Effector CD4-positive, alpha-beta T cell (primary cell): ENCODE results near the gene ATP5F1A.
"Not testable (repeated sequence)": the region's sequence is repeated elsewhere in the genome, so short reads cannot be mapped to it uniquely, and the experiment has no call there.

ENCODE experiments used
- DNase-seq: peaks from one replicate; pipeline ENCODE4 v3.0.0-alpha.2; 2020

Gene ATP5F1A

GRCh38 chr18:46072959-46073358 lies 25.1 kb downstream of the ATP5F1A start:
- no peak for DNase-seq

- no peak for DNase-seq
Observed at GRCh38 chr18:46072376-46072867, 25.7 kb downstream of the ATP5F1A start.

GRCh38 chr18:46071653-46072375 lies 26.3 kb downstream of the ATP5F1A start, which contains the start of gene PSTPIP2:
PSTPIP2 (minus strand) TSS chr18:46072260; CDS start chr18:46072188, 72 bp downstream.
- DNase-seq = peak; percentile 55

GRCh38 chr18:46070815-46071652 lies 27.1 kb downstream of the ATP5F1A start:
- DNase-seq = no peak

GRCh38 chr18:46070232-46070631 lies 27.9 kb downstream of the ATP5F1A start:
- DNase-seq = no peak

- no peak for DNase-seq
Observed at GRCh38 chr18:46069524-46069923, 28.6 kb downstream of the ATP5F1A start.

- DNase-seq = no peak
Observed at GRCh38 chr18:46068763-46069162, 29.3 kb downstream of the ATP5F1A start.

GRCh38 chr18:46067438-46068007 lies 30.6 kb downstream of the ATP5F1A start:
- no peak for DNase-seq

- DNase-seq = no peak
Observed at GRCh38 chr18:46062781-46063180, 35.3 kb downstream of the ATP5F1A start.

GRCh38 chr18:46061796-46062195 lies 36.3 kb downstream of the ATP5F1A start:
- DNase-seq = no peak

GRCh38 chr18:46061387-46061786 lies 36.7 kb downstream of the ATP5F1A start:
- DNase-seq = no peak

GRCh38 chr18:46060359-46060841 lies 37.7 kb downstream of the ATP5F1A start:
- DNase-seq = no peak

GRCh38 chr18:46055838-46056230 lies 42.3 kb downstream of the ATP5F1A start:
- DNase-seq = no peak

GRCh38 chr18:46054956-46055837 lies 42.9 kb downstream of the ATP5F1A start:
- no peak for DNase-seq

GRCh38 chr18:46053368-46054095 lies 44.6 kb downstream of the ATP5F1A start:
- no peak for DNase-seq

GRCh38 chr18:46051731-46052461 lies 46.2 kb downstream of the ATP5F1A start:
- DNase-seq = no peak

GRCh38 chr18:46050268-46050667 lies 47.8 kb downstream of the ATP5F1A start:
- no peak for DNase-seq

GRCh38 chr18:46048641-46049040 lies 49.5 kb downstream of the ATP5F1A start:
- no peak for DNase-seq

- not testable (repeated sequence) for DNase-seq
Observed at GRCh38 chr18:46047369-46047768, 50.7 kb downstream of the ATP5F1A start.

GRCh38 chr18:46046688-46047087 lies 51.4 kb downstream of the ATP5F1A start:
- no peak for DNase-seq

- no peak for DNase-seq
Observed at GRCh38 chr18:46046126-46046525, 52.0 kb downstream of the ATP5F1A start.
